ENCODE results near the gene BRD3OS. TPM values are rescaled to one million over a fixed set of nuclear protein-coding genes. Genes with fewer than 3 reads are reported as not detected.

The BRD3OS gene
- total and polyA plus RNA-seq, 2 donors (not counting 1 experiment from before 2014, with no cell fraction given) = 12.4 to 19.4 TPM

GRCh38 chr9:133980864-133981588, 44.3 kb upstream of the BRD3OS start:
- no peaks in the 10 kb centered on the region for H4K20me1 ChIP-seq (ENCODE audit: control insufficient read depth, extremely low read depth, insufficient read depth, low read length)
- H3K27ac ChIP-seq (ENCODE audit: insufficient read depth, low read length) = no peak overlapping the region
- peaks cover 7% of the 10 kb centered on the region for H3K4me1 ChIP-seq (ENCODE audit: control insufficient read depth, extremely low read depth, insufficient read depth, low read length)

GRCh38 chr9:133981589-133981957, 43.7 kb upstream of the BRD3OS start:
- H3K4me3 ChIP-seq (replicated peaks in 1 of 4; ENCODE audit: control extremely low read depth in 1 of 4, insufficient read depth in 1 of 4, low read depth in 3 of 4, low read length in 4 of 4) = no peak overlapping the region
- no peak for TF ChIP-seq EZH2 (IDR thresholded peaks at IDR 0.05; ENCODE audit: low read length, missing control alignments)
- H3K9ac ChIP-seq (ENCODE audit: insufficient read depth, low read length) = no peak overlapping the region
- H3K36me3 ChIP-seq (ENCODE audit: control insufficient read depth, insufficient read depth, low read length) = peaks cover 5% of the 10 kb centered on the region
- H3K4me2 ChIP-seq (ENCODE audit: extremely low read depth, insufficient read depth, low read length) = no peak overlapping the region
- H2AFZ ChIP-seq (ENCODE audit: low read length) = no peak overlapping the region
- DNase-seq (ENCODE audit: low read depth in 2 of 2) = no peak
- H3K9me3 ChIP-seq (ENCODE audit: control insufficient read depth, insufficient read depth, low read depth, low read length) = no peaks in the 10 kb centered on the region
- H3K27me3 ChIP-seq (ENCODE audit: control insufficient read depth, insufficient read depth, low read length) = no peaks in the 10 kb centered on the region
- peaks cover 7% of the 10 kb centered on the region for H3K4me1 ChIP-seq (ENCODE audit: control insufficient read depth, extremely low read depth, insufficient read depth, low read length)
- H3K79me2 ChIP-seq (ENCODE audit: control insufficient read depth, insufficient read depth, low read length) = peaks cover 82% of the 10 kb centered on the region
- no peaks in the 10 kb centered on the region for H4K20me1 ChIP-seq (ENCODE audit: control insufficient read depth, extremely low read depth, insufficient read depth, low read length)
- H3K27ac ChIP-seq (ENCODE audit: insufficient read depth, low read length) = no peak overlapping the region

More at GRCh38 chr9:133980864-133981588, 44.3 kb upstream of the BRD3OS start:
- Histone ChIP-seq H2AFZ (ENCODE audit: low read length) (no peak overlapping the region), H3K9ac (ENCODE audit: insufficient read depth, low read length) (no peak overlapping the region), H3K4me3 (replicated peaks in 1 of 4; ENCODE audit: control extremely low read depth in 1 of 4, insufficient read depth in 1 of 4, low read depth in 3 of 4, low read length in 4 of 4) (no peak overlapping the region), H3K9me3 (ENCODE audit: control insufficient read depth, insufficient read depth, low read depth, low read length) (no peaks in the 10 kb centered on the region), H3K4me2 (ENCODE audit: extremely low read depth, insufficient read depth, low read length) (no peak overlapping the region), H3K27me3 (ENCODE audit: control insufficient read depth, insufficient read depth, low read length) (no peaks in the 10 kb centered on the region), H3K36me3 (ENCODE audit: control insufficient read depth, insufficient read depth, low read length) (peaks cover 5% of the 10 kb centered on the region), H3K79me2 (ENCODE audit: control insufficient read depth, insufficient read depth, low read length) (peaks cover 82% of the 10 kb centered on the region)
- DNase-seq (ENCODE audit: low read depth in 2 of 2) = no peak
- TF ChIP-seq, protein P1, sequence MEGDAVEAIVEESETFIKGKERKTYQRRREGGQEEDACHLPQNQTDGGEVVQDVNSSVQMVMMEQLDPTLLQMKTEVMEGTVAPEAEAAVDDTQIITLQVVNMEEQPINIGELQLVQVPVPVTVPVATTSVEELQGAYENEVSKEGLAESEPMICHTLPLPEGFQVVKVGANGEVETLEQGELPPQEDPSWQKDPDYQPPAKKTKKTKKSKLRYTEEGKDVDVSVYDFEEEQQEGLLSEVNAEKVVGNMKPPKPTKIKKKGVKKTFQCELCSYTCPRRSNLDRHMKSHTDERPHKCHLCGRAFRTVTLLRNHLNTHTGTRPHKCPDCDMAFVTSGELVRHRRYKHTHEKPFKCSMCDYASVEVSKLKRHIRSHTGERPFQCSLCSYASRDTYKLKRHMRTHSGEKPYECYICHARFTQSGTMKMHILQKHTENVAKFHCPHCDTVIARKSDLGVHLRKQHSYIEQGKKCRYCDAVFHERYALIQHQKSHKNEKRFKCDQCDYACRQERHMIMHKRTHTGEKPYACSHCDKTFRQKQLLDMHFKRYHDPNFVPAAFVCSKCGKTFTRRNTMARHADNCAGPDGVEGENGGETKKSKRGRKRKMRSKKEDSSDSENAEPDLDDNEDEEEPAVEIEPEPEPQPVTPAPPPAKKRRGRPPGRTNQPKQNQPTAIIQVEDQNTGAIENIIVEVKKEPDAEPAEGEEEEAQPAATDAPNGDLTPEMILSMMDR (conservative IDR thresholded peaks at IDR 0.05 in 1 of 2, IDR thresholded peaks at IDR 0.05 in 1 of 2; ENCODE audit: low read depth in 1 of 2, low read length in 2 of 2) = no peak
- TF ChIP-seq EZH2 (IDR thresholded peaks at IDR 0.05; ENCODE audit: low read length, missing control alignments) = no peak

GRCh38 chr9:133981958-133982681, 43.2 kb upstream of the BRD3OS start:
- Histone ChIP-seq H3K27me3 (ENCODE audit: control insufficient read depth, insufficient read depth, low read length) (no peaks in the 10 kb centered on the region), H3K9me3 (ENCODE audit: control insufficient read depth, insufficient read depth, low read depth, low read length) (no peaks in the 10 kb centered on the region), H3K36me3 (ENCODE audit: control insufficient read depth, insufficient read depth, low read length) (peaks cover 5% of the 10 kb centered on the region), H3K4me1 (ENCODE audit: control insufficient read depth, extremely low read depth, insufficient read depth, low read length) (peaks cover 7% of the 10 kb centered on the region), H3K9ac (ENCODE audit: insufficient read depth, low read length) (no peak overlapping the region), H3K27ac (ENCODE audit: insufficient read depth, low read length) (no peak overlapping the region), H3K79me2 (ENCODE audit: control insufficient read depth, insufficient read depth, low read length) (peaks cover 82% of the 10 kb centered on the region), H3K4me2 (ENCODE audit: extremely low read depth, insufficient read depth, low read length) (no peak overlapping the region), H4K20me1 (ENCODE audit: control insufficient read depth, extremely low read depth, insufficient read depth, low read length) (no peaks in the 10 kb centered on the region), H2AFZ (ENCODE audit: low read length) (no peak overlapping the region), H3K4me3 (replicated peaks in 1 of 4; ENCODE audit: control extremely low read depth in 1 of 4, insufficient read depth in 1 of 4, low read depth in 3 of 4, low read length in 4 of 4) (no peak overlapping the region)
- no peak for DNase-seq (ENCODE audit: low read depth in 2 of 2)
- TF ChIP-seq, protein P1 (conservative IDR thresholded peaks at IDR 0.05 in 1 of 2, IDR thresholded peaks at IDR 0.05 in 1 of 2; ENCODE audit: low read depth in 1 of 2, low read length in 2 of 2) = no peak
- no peak for TF ChIP-seq EZH2 (IDR thresholded peaks at IDR 0.05; ENCODE audit: low read length, missing control alignments)
